Inflammatory macrophage treated with lipopolysaccharide for 4 hours (primary cell): ENCODE data around the gene WDR73.
A peak's percentile ranks its signal among the peaks of the same experiment; 100 is the strongest.

Source experiments
- DNase-seq: peaks from one replicate; pipeline ENCODE4 v3.0.0-alpha.2; 2020

The WDR73 gene

DNA sequence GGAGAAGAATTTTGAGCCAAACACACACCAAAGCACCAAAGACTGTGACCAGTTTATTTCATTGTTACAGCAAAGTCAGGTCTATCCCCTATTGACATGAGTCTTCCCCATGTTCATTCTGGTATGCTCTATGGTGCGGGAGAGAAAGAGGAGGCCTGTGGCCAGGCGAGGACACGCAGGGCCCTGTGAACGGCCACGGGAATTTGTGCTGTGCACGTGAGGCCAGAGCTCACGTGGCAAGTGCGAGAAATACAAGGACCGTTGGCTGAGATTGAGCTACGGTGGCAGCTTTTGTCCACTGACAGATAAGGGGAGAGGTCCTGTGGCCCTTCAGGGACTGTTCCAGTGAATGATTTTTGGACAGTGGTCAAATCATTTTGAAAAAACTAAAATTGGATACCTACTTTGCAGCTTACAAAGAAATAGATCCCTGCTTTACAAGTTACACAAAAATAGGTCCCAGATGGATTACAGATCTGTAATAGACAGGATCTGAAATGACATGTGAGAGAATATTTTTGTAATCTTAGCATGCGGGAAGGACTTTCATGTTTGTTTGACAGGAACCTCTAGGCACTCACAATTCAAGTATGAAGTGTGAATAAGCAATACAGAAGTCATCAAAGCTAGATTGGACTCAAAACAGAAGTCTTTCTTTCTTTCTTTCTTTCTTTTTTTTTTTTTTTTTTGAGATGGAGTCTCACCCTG, 44.1 kb downstream of the WDR73 start:
- no peak for DNase-seq

DNA sequence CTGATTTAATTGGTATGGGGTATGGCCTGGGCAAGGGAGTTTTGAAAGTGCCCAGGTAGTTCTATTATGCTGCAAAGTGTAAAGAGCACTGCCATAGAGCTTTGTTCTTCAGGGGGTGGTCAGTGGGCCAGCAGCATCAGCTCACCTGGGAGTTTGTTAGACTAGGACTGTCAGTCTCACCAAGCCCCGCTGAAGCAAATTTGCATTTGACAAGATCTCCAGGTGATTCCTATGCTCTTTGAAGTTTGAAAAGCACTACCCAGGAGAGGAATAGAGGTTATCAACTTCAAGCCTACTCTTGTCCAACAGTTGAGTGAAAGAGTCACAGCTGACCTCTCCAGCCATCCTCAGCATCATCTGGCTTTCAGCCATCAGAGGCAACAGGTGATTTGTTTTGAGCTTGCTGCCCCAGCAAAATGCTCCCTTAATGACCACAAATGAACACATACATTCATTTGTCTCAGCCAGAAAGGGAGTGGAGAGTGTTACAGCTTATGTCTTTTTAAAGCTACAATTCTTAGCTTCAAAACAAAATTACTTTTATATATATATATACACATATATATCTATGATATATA, 45.3 kb downstream of the WDR73 start:
- DNase-seq: no peak

DNA sequence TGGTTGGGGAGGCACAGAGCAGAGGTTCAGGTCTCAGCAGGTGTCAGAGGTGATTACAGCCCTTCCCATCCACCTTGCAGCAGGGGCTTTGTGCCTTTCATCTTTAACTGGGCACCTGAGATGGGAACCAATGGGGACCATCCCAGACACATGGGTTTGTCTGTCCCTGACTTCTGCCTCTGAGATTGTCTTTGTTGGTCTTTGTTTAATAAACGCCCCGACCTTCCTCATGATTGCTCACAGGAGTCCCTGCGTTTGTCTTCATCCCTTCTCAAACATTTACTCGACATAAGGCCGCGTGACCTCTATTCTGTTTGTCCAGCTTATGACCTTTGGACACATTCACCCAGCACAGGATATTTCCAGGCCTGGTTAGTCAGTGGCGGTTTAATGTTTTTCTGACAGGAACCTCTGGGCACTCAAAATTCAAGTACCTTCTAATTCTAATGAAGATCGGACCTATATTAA, 47.4 kb downstream of the WDR73 start:
- DNase-seq: no peak

DNA sequence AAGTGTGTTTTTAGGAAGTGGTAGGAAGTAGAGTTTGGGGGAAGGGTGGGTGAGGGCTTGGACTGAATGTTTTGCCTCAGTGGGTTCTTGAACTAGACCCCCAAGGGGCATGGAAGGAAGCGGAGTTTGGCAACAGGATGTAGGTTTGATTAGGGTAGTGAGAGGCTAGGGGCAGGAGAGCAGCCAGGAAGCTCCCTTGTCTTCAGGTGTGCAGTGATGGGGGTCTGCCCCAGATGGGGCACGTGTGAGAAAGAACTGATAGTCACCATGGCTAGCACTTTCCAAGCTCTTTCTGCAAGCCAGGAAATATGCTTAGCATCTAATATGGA, 48.6 kb downstream of the WDR73 start:
- DNase-seq: no peak

DNA sequence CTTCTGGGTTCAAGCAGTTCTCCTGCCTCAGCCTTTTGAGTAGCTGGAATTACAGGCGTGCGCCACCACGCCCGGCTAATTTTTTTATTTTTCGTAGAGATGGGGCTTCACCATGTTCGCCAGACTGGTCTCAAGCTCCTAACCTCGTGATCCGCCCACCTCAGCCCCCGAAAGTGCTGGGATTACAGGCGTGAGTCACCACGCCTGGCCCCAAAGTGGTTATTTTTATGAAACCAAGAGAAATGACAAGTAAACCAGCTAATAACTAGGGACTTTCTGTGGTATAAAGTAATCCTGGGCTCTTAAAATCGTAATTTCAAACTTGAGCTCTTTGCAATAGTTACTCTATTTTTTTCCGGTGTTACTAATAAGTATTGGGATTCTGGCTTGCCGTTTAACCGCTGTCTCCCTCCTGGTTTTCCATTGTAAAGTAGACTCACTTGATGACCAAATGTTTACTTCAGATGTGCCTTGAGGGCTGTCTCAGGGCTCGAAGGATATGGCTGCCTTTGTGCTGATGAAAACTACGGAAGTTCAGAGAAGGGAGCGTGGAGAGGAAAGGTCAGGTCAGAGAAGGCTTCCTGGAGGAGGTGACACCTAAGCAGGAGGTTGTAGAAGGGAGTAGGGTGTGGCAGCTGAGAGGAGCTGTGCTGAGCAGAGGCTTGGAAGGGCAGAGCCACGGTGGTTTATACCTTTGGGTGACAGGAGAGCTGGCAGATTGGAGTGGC, 49.1 kb downstream of the WDR73 start:
- DNase-seq: no peak

DNA sequence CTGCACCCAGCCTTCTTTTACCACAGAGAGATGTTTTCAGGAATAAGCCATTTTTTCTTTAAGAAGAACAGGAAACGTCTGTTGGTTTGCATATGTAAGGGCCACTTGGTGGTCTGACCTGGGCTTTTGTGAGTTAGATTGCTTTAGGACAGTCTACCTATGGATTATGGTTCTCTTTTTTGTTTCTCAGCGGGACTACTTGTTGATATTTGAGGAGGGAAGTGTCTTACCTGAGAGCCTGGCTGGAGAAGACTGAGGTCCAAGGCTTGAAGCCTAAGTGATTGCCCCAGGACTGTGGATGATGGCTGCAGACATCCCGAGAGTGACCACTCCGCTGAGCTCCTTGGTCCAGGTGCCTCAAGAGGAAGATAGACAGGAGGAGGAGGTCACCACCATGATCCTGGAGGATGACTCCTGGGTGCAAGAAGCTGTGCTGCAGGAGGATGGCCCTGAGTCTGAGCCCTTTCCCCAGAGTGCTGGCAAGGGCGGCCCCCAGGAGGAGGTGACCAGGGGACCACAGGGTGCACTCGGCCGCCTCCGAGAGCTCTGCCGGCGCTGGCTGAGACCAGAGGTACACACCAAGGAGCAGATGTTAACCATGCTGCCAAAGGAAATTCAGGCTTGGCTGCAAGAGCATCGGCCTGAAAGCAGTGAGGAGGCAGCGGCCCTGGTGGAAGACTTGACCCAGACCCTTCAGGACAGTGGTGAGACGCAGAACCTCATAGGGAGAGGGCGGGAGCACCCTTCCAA, 50.3 kb downstream of the WDR73 start:
- DNase-seq: no peak

DNA sequence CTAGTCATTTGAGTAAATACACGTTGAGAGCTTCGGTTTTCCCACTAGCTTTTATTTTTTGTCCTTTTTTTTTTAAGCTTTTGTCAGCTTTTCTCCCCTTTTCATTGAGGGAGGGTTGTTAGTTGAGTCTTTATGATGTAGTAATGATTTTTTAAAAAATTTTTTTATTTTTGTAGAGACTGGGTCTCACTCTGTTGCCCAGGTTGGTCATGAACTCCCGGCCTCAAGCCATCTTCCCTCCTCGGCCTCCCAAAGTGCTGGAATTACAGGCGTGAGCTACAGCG, 52.6 kb downstream of the WDR73 start:
- no peak for DNase-seq

DNA sequence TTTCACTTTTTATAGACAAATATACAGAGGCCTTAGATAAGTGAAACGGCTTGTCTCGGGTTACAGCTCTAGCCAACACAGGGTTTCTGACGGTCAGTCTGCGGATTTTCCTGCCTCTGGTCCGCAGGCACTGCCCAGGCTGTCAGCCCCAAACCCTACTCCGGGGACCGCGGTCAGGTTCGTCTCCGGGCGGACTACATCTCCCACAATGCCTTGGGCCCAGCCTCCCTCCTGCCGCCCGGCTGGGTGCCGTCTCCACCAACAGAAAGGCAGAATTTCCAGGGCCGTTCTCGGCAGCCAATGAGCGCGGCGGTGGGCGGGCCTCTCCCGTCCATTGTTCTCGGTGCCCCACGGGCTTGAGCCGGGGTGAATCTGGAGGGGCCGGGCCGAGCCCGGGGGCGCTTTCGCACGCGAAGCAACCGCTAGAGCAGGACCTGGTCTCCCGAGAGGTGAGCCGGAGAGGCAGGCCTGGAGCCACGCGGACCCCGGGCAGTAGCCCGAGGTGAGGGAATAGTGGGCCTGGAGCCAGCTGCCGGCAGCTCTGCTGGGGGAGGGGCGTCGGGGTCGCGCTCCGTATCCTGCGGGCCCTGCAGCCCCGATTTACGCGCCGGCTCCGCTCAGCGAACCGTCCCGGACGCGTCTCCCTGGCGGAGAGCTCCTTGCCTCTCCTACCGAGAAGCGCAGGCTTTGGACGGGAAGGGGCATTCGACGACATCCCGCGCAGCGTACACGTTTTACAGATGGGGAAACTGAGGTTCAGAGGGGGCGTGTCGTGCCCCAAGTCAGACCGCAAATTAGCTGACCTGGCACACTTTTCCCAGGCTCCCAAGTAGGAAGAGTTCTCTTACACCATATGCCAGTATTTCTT, 53.2 kb downstream of the WDR73 start, which contains the start of gene ZSCAN2:
ZSCAN2 (plus strand) TSS at position 323 of the 868 bp plus-strand sequence. CDS start 2,919 bp downstream, outside the sequence.
- peak; percentile 96 for DNase-seq

DNA sequence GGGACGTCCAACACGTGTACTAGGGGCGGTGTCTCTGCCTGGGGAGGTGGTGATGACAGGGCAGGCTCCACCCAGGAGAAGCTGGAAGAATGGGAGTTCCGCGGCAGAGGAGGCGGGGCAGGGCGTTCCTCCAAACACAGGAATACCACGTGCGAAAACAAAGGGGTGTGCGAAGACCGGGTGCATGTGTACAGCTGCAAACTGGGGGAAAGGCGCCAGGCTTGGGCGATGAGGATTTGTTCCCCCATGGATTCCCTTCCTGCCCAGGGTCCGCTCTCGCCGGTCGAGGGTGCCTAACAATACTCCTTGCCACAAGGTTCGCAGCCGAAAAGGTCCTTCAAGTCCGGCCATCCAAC, 53.8 kb downstream of the WDR73 start:
- DNase-seq: peak; percentile 91

DNA sequence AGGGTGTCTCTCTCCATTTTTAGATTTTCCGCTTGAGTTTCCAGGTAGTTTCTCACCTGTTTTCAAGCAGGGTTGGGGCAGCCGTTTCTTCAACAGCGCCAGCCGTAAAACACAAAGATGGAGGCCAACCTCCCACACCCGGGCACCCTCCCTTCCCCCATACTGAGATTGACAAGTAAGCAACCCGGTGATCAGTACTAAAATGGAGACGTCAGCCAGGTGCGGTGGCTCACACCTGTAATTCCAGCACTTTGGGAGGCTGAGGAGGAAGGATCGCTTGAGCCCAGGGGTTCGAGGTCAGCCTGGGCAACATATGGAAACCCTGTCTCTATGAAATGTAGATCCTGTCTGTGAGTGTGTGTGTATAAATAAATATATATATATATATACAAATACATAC, 54.2 kb downstream of the WDR73 start:
- no peak for DNase-seq

DNA sequence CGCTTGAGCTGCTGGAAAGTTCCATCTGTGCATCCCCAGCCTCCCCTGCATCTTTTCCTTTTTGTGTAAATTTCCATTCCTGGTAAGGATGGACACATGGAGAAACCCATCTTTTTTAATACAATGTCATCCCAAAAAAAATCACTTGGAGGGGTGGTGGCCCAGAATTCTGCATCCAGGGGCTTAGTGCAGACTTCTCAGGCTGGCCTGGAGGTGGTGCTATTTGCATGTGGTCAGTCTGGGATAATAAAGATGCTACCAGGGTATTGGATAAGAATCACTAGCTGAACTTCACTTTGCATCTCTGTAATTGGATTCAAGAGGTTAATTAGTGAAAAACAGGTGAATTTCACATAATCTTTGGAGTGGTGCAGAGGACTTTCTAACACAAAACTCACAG, 55.1 kb downstream of the WDR73 start:
- peak; percentile 41 for DNase-seq

DNA sequence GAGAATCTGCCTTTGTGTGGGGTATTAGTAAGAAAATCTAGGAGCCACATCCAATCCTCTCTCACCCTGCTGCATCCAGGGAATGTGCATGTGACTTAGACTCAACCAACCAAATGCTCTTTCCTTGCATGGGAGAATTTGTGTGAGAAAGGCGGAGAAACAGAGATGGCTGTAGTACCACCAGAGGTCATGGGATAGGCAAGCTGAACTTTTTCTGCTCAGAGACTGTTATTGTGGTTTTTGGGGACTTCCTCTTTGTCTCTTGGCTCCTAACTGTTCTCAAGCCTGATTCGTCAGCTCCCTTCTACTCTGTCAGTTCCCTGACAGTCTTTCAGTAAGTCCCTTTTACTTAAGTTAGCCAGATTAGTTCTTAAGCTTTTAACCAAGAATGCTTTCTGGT, 55.8 kb downstream of the WDR73 start:
- DNase-seq: peak; percentile 89

DNA sequence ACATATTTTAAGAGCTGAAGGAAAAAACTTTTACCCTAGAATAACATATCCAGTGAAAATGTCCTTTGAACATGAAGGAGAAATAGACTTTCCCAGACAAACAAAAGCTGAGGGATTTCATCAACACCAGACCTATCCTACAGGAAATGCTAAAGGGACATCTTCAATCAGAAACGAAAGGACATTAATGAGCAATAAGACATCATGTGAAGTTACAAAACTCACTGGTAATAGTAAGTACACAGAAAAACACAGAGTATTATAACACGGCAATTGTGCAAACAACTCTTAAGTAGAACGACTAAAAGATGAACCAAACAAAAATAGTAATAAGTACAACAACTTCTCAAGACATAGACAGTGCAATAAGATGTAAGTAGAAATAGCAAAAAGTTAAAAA, 56.8 kb downstream of the WDR73 start:
- DNase-seq: peak; percentile 79

DNA sequence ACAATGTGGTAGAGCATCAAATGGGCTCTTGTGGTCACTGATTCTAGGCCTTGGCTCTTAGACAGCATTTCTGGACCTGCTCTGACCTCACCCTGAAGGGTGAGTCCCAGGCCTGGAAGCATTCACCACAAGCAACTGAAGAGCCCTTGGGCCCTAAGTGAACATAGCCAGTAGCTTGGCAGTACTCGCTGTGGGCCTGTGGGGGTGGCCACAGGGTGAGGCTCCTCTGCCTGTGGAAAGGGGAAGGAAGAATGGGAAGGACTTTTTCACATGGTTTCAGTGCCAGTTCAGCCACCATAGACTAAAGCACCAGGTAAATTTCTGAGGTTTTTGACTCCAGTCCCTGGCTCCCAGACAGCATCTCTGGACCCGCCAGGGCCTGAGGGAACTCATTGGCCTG, 58.4 kb downstream of the WDR73 start:
- peak; percentile 74 for DNase-seq

DNA sequence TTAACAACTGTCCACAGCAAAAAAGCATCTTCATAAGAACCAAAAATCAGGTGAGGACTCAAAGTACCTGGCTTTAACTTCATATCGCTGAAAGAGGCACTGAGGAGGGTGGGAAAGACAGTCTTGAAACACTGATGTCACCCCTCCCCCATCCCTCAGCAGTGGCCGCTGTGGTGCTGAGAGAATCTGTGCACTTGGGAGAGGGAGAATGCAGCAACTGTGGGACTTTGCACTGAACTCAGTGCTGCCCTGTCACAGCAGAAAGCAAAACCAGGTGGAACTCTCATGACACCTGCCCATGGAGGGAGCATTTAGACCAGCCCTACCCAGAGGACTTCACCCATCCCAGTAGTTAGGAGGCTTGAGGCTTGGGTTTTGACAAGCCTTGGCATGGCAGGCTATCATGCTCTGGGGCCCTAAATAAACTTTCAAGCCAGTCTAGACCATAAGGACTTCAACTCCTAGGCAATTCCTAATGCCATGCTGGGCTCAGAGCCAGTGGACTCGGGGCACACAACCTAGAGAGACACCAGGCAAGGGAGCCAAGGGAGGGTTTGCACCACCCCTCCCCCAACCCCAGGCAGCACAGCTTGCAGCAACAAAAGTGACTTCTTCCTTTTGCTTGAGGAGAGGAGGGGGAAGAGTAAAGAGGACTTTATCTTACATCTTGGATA, 59.3 kb downstream of the WDR73 start:
- DNase-seq: no peak

DNA sequence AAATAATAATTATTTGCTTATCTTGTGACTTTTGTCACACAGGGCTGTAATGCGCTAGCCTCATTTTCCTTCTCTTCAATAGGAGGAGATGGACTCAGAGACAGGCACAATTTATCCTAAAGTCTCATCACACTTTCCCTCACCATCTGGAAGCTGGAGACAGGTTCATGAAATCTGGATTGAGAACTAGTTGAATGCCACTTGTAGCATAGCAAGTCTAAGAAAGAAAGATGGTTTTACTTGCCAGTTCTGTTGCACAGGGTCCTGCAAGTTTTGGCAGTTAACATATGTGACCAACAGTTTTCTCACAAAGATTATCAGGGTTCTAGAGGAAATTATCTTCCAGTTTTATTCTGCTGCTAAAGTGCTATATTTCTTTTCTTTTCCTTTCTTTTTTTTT, 62.3 kb downstream of the WDR73 start:
- no peak for DNase-seq

DNA sequence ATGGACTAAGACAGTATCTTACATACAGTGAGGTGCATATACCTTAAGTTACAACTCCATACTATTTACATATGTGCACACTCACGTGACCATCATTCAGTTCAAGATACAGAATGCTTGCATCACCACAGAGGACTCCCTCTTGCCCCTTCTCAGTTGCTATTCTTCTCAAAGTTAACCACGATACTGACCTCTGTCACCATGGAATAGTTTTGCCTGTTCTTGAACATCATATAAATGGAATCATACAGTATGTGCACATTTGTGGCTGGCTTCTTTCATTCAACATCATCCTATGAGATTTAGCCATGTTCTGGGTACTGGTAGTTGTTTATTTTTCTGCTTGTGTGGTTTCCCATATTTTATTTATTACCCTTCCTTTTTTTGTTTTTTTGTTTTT, 63.7 kb downstream of the WDR73 start:
- no peak for DNase-seq
